Activated CD4-positive, alpha-beta T cell treated with anti-CD3 and anti-CD28 coated beads, Interleukin-10, Interleukin-2, amounts not matched to agents 100 ng/mL and 50 ng/mL, durations not matched to agents 16 hours and 8 hours (primary cell): ENCODE measurements around the gene AMH.

ENCODE experiments used
- DNase-seq: peaks from one replicate; pipeline ENCODE4 v3.0.0-alpha.2; 2020

The AMH gene

GRCh38 chr19:2288818-2289713 lies 39.9 kb downstream of the AMH start:
- no peak for DNase-seq

GRCh38 chr19:2289714-2290435 lies 40.8 kb downstream of the AMH start:
- peak; percentile 66 for DNase-seq

GRCh38 chr19:2290441-2291184 lies 41.5 kb downstream of the AMH start:
- no peak for DNase-seq

GRCh38 chr19:2291185-2291751 lies 42.1 kb downstream of the AMH start:
- no peak for DNase-seq

- DNase-seq, result no peak
Observed at GRCh38 chr19:2294687-2295335, 45.7 kb downstream of the AMH start.

- no peak for DNase-seq
Observed at GRCh38 chr19:2296141-2296540, 47.0 kb downstream of the AMH start.

GRCh38 chr19:2300533-2300932 lies 51.4 kb downstream of the AMH start:
- DNase-seq, result no peak
